GM10847 (cell line): Measurements from ENCODE around the gene ABCC11.

Source experiments
- POLR2A ChIP-seq: IDR thresholded peaks from 2 replicates; pipeline ENCODE4 v1.6.1; 2011; ENCODE audit not compliant: insufficient read length; ENCODE audit errors: extremely low read depth

Gene ABCC11

DNA sequence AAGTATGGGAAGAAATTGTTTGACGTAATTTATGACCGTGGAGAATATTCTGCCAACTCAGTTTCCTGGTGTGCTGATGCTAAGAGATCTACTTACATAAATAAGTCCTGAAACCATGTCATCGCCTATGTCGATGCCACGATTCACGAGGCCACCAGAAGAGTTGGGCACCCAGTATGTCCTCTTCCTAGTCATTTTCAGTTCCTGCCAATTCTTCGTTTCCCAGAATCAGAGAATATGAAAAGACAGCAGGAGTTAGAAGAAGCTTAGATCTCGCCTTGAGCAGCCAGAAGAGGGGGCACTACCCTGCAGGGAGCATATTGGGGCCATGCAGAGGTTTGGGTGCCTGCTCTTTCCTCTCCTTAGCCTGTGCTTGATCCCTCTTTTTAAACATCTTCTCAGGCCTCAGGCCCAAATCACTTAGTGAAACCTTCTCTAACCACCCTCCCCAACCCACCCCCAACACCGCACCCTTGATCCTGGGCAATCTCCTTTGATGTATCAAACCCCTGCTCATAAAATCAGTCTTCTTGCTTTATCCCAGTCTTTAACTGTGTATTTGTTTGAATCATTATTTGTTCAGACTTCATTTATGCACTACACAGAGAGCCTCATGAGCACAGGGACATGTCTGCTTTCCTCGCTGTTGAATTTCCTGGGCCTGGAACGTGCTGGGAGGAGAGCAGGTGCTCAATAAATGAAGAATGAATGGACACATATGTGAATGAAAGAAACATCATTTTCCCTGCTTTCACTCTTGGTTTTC, 15.4 kb downstream of the ABCC11 start:
- no peak for TF ChIP-seq POLR2A

DNA sequence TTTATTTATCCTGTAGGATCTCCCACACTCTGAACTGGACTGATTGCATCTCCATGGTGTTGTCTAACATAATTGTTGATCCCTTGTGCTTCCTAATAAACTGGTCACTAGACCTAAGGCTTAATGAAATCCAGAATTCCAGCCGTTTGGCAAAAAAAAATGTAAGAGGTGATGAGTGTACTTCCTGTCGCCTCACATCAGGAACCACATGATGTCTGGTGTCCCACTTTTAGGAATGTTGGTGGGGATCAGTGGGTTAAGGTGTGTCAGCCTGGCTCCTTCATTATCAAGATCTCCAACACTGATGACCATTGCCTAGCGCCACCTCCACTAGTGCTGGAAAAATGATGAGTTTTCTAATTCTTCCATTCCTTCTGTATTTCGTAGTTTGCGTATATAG, 21.9 kb downstream of the ABCC11 start:
- TF ChIP-seq POLR2A = no peak

DNA sequence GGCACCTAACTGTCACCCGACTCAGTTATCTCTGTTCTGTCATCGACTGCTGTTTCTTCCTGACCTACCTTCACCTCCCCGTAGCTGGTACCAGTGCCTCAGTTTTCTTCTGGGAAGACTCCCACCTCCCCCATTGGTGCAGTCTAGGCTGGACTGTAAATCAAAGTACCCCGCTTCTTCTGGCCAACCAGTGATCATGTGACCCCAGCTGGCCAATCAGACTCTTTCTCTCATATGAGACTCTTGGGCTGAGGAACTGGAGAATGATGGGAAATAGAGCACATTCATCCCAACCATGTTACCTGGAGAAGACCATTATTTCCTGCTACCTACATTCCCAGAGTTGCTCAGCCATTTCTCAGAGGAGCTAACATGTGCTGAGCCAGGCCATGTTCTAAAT, 23.8 kb downstream of the ABCC11 start:
- no peak for TF ChIP-seq POLR2A

DNA sequence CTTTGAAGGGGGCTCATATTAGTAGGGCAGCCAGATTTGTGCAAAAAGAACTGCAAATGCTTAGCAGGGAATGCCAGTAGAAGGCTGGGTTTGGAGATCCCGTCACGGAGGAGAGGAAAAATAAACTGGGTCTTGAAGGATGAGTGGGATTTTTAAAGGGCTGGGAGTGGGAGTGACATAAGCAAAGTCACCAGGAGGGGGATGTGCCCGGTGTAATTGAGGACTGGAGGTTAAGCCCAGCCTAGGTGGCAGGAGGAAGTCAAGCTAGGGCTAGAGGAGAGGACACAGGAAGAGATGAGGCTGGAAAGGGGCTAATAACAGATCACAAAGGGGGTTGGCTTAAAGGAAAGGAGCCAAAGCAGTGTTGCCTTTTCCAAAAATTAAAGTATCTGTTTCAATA, 26.4 kb downstream of the ABCC11 start:
- TF ChIP-seq POLR2A = no peak

DNA sequence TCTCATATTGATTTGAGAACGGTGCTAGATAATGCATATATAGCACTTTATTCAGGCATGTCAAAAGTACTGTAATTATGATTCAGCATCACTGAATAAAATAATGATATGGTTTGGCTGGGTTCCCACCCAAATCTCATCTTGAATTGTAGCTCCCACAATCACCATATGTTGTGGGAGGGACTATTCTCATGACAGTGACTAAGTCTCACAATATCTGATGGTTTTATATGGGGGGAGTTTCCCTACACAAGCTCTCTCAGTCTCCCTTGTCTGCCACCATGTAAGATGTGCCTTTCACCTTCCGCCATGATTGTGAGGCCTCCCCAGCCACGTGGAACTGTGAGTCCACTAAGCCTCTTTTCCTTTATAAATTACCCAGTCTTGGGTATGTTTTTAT, 28.9 kb downstream of the ABCC11 start:
- no peak for TF ChIP-seq POLR2A

DNA sequence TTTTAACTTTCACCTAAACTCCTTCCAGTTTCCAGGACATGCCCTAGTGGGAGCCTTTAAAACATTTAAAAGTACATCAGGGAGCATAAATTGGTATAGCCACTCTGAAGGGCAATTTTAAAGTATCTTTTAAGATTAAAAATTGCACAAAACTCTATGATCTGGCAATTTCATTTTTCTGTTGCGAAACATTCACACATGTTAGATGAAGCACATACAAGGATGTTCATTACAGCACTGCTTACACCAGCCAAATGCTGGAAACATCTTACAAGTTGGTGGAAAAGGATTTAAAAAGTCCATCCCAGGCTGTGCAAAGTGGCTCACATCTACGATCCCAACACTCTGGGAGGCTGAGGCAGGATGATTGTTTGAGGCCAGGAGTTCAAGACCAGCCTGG, 29.6 kb downstream of the ABCC11 start:
- no peak for TF ChIP-seq POLR2A

DNA sequence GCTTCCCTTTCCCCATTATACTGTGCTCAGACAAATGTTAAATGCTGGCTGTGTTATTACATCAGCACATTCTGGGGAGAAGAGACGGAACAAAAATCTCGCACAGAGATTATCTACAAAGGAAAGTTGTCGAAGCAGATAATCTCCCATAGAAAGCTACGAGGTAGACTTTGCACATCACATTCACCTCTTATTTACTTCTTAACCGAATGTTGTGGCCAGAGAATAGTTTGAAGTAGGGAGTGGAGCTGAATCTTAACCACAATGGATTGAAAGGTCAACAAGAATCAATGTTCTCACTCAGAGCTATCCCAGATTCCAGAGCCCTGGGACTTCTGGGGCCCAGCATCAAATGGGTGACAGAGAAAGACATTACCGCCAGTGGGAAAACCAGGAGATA, 31.6 kb downstream of the ABCC11 start:
- TF ChIP-seq POLR2A = no peak

DNA sequence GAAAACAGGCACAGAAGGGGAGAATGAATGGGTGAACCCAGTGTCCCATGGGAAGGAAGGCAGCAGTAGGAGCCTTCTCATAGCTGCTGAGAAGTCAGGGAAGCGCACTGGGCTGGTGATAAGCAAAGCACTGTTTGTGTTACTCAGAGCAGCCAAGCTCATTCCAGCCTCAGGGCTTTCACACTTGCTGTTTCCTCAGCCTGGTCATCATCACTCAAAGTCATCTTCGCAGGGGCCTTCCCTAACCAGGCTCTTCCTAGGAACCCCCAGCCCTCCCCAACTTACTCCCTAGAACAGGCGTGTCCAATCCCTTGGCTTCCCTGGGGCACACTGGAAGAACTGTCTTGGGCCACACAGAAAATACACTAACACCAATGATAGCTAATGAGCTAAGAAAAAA, 35.3 kb downstream of the ABCC11 start:
- no peak for TF ChIP-seq POLR2A

DNA sequence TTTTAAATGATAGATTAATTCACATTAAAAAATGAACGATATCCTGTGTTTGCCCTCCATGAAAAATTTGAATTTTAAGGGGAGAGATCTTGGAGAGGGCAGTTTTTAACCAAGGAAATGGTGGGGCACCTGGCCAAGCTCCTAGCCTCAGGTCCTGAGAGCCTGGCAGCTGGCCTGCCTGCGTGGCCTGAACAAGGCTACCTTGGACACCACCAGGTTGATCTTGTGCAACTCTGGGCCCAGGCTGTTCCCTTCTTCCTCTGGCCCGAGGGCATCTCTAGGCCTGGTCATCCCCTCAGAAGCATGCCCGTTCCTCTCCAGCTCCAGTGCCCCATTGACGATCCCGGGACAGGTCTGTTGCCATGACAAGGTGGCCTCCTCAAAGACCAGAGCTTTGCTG, 36.6 kb downstream of the ABCC11 start:
- no peak for TF ChIP-seq POLR2A

DNA sequence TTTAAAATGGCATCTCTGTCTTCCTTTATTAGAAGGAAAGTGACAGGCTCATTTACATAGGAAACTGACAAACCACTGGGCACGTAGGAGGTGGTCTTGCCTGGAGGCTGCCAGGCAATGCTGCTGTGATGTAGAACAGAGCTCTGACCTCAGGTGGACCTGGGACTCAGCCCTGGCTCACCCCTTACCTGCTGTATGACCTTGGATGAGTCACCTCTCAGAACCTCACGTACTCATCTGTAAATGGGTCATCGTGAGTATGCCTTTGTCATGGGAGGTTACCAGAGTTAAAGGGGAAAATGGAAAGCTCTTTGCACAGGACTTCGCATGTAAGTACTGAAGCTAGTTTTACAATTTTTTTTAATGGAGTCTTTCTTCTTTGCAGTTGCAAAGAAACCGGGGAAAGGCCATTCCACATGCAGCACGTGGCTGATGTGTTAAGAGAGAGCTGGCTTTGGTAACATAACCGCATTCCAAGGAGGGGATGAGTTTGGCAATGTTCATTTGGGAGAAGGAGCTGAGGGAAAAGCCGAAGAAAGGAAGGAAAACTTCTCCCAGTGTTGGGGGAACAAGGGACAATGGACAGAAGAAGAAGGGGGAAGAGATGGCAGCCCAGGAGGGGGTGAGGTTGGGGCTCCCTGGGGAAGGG, 40.6 kb downstream of the ABCC11 start:
- no peak for TF ChIP-seq POLR2A

DNA sequence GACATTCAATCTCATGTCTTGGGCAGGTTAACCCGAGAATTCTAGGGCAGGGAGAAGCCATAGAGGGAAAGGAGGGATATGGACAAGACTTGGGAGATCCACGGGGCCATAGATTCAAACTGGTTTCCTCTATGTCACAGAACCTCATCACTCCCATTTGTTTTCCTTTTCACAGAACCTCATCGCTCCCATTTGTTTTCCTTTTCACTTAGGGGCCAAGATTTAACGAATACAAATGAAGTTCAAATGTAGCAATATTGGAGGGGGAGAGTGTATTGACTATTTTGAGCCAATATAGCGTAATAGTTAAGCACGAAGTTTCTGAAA, 42.6 kb downstream of the ABCC11 start:
- no peak for TF ChIP-seq POLR2A

DNA sequence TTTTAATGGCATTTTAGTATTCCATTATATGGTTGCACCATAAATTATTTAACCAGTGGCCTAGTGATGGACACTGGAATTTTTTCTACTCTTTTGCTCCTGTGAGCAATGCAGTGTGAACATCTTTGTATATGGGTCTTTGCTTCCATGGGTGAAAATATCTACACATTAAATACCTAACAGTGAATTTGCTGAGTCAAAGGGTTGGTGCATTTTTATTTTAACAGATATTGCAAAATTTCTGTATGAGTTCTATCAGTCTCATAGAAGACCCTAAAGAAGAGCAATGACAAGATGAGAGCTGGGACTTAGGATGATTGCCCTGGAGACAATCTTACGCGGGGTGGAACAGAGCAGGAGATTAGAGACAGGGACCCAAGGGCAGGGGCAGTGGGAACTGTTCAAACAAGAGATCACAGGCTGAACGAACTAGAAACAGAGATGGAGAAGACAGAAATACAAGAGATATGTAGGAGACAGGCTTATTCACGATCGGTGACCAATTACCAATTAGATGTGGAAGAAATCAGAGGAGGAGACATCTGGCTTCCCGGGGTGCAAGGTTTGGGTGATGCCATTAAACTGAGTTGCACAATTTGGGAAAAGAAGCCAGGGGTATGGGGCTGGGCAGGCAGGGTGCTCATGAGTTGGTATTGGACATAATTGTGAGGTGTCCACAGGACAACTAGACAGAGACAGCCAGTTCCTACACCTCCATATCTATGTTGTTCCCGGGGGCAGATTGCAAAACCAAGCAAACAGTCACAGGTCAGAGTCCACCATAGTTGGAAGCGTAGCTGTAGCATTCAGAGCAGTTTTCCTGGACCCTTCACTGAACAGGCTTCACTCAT, 43.1 kb downstream of the ABCC11 start:
- no peak for TF ChIP-seq POLR2A

DNA sequence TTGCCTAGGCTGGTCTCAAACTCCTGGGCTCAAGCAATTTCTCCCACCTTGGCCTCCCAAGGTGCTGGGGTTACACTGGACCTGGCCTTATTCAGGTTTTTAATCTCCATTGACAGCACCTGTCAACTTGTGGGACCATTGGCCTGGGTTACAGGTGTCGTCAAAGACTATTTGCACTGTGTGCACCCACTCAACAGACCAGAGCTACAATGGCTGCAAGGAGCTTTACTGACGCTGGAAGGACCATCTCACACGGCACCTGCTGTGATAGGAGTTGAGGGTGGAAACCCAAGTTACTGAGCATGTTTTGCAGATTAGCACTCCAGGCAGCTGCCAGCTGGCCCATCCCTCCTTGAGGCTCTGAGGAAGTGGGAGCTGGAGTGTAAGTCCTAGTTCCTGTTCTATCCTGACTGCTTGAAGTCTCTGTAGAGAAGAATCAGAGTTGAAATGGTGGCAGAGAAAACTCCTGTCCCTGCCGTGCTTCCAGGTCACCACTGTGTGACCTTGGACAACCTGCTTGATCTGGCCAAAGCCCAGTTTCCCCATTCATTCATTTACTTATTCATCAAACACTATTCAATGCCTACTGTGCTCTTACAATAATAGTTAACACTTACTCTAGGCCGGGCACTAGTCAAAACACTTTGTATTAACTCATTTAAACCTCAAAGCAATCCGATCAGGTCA, 45.7 kb downstream of the ABCC11 start:
- TF ChIP-seq POLR2A = no peak

DNA sequence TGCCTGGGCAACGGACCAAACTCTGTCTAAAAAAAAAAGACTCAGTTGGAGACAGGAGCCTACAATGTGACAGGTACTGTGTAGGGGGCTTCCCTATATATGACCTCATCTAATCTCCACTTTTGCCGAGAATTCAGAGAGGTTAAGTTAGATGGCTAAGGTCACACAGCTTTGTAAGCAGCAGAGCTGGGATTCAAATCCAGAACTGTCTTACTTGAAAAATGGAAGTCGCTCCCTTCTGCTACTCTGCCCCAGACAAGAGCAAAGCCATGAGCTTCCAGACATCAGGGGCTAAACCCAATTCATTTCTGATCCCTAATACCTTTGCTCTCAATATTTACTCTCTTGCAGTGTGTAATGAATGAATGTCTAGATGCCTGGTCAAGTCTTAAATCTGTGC, 50.0 kb downstream of the ABCC11 start:
- TF ChIP-seq POLR2A = no peak

DNA sequence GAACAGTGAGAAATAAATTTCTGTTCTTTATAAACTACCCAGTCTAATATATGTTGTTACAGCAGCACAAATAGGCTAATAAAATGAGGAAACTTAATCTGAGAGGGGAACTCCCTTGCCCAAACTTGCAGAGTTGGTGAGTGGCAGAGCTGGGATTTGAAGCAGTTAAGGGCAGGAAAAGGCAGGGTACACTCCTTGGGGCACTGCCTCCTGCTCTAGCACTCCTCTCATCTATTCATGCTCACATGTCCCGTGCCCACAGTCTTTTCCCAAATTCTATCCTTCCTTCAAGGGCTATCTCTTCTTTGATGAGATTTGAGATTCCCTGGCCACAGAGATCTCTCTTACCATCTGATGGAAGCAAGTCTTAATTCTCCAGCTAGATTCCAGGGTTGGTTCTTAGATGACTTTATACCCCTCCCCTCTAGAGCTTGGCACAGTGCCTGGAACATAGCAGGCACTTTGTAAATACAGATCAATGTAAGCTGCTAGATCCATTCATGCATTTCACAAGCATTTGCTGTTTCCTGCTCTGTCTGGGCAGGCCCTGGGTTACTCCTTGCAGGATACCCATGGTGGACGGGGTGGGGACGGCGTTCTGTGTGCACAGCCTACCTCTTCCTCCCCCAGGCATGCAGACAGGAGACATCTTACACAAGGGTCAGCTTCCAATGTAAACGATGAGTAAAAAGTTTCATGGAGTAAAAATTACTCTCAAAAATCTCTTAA, 52.3 kb downstream of the ABCC11 start:
- TF ChIP-seq POLR2A = no peak
